Gastroesophageal sphincter (tissue), 4 donors: Measurements from ENCODE around the gene NAA60. TPM values are rescaled to one million over a fixed set of nuclear protein-coding genes. Genes with fewer than 3 reads are reported as not detected.

Source experiments
- ATAC-seq: fragments of 150-250 bp; one replicate; pipeline ENCODE4 v1.9.1; 2016; ENCODE audit warnings: mild to moderate bottlenecking, moderate library complexity
- H3K27ac ChIP-seq, 4 donors: fragments of 200-600 bp; sonication (generic) in 3 of 4; 1 replicate in 3 of 4; 2 replicates in 1 of 4; pipeline ENCODE4 v1.5.1; 2016 to 2019
- H3K27me3 ChIP-seq: fragments of 200-600 bp; sonication (generic); one replicate; pipeline ENCODE4 v1.5.1; 2019
- H3K36me3 ChIP-seq, 2 donors: fragments of 200-600 bp; sonication (generic); one replicate each; pipeline ENCODE4 v1.5.1; 2019; ENCODE audit warnings: control low read depth in 1 of 2
- H3K4me1 ChIP-seq, 3 donors: fragments of 200-600 bp; sonication (generic); 1 replicate in 2 of 3; 2 replicates in 1 of 3; pipeline ENCODE4 v1.5.1; 2016 to 2019; ENCODE audit warnings: control low read depth in 2 of 3
- H3K4me3 ChIP-seq, 2 donors: fragments of 200-600 bp; sonication (generic); one replicate each; pipeline ENCODE4 v1.5.1; 2019; ENCODE audit warnings: mild to moderate bottlenecking in 1 of 2, moderate library complexity in 1 of 2
- H3K9me3 ChIP-seq, 3 donors: fragments of 200-600 bp; sonication (generic); one replicate each; pipeline ENCODE4 v1.5.1; 2017 to 2019; ENCODE audit warnings: control low read depth in 2 of 3
- EP300 ChIP-seq: sonication (generic); formaldehyde crosslinking; IDR thresholded peaks from one replicate; pipeline ENCODE4 v1.6.1; 2017; ENCODE audit warnings: antibody characterized with exemption, mild to moderate bottlenecking
- POLR2A ChIP-seq, 2 donors: fragments of 450-650 bp; IDR thresholded peaks; one replicate each; pipeline ENCODE4 v1.6.1; 2017; ENCODE audit warnings: antibody characterized with exemption in 2 of 2, mild to moderate bottlenecking in 2 of 2, moderate library complexity in 1 of 2
- POLR2AphosphoS5 ChIP-seq: sonication (generic); formaldehyde crosslinking; IDR thresholded peaks from one replicate; pipeline ENCODE4 v1.6.1; 2017; ENCODE audit warnings: antibody characterized with exemption
- WGBS, 2 donors: methylation state at CpG; one replicate each; pipeline ENCODE4 v1.1.5; 2018; ENCODE audit warnings: low coverage in 1 of 2; 5-methylcytosine and 5-hydroxymethylcytosine counted together
- total RNA-seq, 4 donors: library from RNA; depleted of rRNA; stranded (reverse); fragments of >200 nt; gene quantifications; one replicate each; pipeline ENCODE4 v1.1.0, GENCODE V29; 2016
- TF ChIP-seq, protein P1 (sequence below), 4 experiments: fragments of 200-600 bp in 2 of 4; fragments of 450-650 bp in 2 of 4; sonication (generic) in 1 of 4; IDR thresholded peaks; one replicate each; pipeline ENCODE4 v1.5.1; 2017 to 2019; ENCODE audit warnings: antibody characterized with exemption in 4 of 4, mild to moderate bottlenecking in 2 of 4, moderate library complexity in 2 of 4

NAA60 gene
- total RNA-seq, 4 donors from 2014 or later = 18.6 to 35.1 (median 28.5) TPM

DNA sequence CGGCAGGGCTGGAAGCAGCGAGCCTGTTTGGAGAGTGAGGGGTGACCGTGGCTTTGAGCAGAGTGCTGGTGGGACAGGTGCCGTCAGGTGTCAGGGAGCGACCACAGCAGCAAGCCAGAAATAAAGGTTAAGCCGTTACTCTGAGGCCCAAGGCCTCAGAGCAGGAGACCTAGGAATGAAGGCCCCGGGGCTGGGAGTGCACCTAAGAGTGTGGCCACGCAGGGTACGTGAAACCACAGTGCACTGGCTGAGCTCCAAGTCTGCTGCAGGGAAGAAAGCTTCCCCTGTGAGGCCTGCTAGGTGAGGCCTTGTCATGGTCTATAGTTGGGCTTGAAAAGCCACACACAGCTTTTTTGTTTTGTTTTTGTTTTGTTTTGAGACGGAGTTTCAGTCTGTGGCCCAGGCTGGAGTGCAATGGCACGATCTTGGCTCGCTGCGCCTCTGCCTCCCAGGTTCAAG is 66.0 kb downstream of the NAA60 start:
- no peaks in the 10 kb centered on the region for H3K4me1 ChIP-seq
- H3K4me3 ChIP-seq = no peak overlapping the region
- no peak for ATAC-seq
- H3K9me3 ChIP-seq = no peaks in the 10 kb centered on the region
- peaks cover 0 to 100% of the 10 kb centered on the region in 2 donors for H3K36me3 ChIP-seq
- H3K27ac ChIP-seq = no peak overlapping the region
- no peaks in the 10 kb centered on the region for H3K27me3 ChIP-seq
- 87 to 100% methylated on average over 5 to 10 of the region's 13 CpGs for WGBS, 2 donors
- TF ChIP-seq, protein P1, sequence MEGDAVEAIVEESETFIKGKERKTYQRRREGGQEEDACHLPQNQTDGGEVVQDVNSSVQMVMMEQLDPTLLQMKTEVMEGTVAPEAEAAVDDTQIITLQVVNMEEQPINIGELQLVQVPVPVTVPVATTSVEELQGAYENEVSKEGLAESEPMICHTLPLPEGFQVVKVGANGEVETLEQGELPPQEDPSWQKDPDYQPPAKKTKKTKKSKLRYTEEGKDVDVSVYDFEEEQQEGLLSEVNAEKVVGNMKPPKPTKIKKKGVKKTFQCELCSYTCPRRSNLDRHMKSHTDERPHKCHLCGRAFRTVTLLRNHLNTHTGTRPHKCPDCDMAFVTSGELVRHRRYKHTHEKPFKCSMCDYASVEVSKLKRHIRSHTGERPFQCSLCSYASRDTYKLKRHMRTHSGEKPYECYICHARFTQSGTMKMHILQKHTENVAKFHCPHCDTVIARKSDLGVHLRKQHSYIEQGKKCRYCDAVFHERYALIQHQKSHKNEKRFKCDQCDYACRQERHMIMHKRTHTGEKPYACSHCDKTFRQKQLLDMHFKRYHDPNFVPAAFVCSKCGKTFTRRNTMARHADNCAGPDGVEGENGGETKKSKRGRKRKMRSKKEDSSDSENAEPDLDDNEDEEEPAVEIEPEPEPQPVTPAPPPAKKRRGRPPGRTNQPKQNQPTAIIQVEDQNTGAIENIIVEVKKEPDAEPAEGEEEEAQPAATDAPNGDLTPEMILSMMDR (IDR thresholded peaks at IDR 0.05) = no peak
- no peak for TF ChIP-seq POLR2AphosphoS5
- no peak for TF ChIP-seq POLR2A (IDR thresholded peaks at IDR 0.05)
- TF ChIP-seq EP300 = no peak

DNA sequence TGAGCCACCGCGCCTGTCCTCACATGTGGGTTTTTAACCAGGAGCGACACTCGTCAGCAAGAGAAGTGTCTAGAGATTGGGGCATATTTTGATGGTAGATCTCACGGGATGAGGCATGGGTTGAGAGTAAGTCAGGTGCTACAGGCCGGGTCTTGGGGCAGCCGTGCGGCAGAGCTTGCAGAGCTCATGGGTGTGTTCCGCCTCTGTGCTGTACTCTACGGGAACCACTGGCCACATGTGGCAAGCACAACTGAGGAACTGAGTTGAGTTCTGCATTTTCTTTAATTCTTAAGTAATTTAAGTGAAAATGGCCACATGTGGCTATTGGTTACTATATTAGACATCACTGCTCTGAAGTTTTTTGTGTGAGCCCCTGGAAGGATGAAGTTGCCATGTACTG is 66.9 kb downstream of the NAA60 start:
- WGBS, 2 donors = 87 to 95% methylated on average over 3 to 10 of the region's 10 CpGs
- Histone ChIP-seq H3K9me3 (no peaks in the 10 kb centered on the region), H3K27ac (no peak overlapping the region), H3K4me3 (no peak overlapping the region), H3K27me3 (no peaks in the 10 kb centered on the region), H3K4me1 (no peaks in the 10 kb centered on the region), H3K36me3 (peaks cover 0 to 100% of the 10 kb centered on the region in 2 donors)
- TF ChIP-seq, protein P1 (IDR thresholded peaks at IDR 0.05) = no peak
- TF ChIP-seq POLR2A (IDR thresholded peaks at IDR 0.05) = no peak
- no peak for TF ChIP-seq EP300
- TF ChIP-seq POLR2AphosphoS5 = no peak
- no peak for ATAC-seq

DNA sequence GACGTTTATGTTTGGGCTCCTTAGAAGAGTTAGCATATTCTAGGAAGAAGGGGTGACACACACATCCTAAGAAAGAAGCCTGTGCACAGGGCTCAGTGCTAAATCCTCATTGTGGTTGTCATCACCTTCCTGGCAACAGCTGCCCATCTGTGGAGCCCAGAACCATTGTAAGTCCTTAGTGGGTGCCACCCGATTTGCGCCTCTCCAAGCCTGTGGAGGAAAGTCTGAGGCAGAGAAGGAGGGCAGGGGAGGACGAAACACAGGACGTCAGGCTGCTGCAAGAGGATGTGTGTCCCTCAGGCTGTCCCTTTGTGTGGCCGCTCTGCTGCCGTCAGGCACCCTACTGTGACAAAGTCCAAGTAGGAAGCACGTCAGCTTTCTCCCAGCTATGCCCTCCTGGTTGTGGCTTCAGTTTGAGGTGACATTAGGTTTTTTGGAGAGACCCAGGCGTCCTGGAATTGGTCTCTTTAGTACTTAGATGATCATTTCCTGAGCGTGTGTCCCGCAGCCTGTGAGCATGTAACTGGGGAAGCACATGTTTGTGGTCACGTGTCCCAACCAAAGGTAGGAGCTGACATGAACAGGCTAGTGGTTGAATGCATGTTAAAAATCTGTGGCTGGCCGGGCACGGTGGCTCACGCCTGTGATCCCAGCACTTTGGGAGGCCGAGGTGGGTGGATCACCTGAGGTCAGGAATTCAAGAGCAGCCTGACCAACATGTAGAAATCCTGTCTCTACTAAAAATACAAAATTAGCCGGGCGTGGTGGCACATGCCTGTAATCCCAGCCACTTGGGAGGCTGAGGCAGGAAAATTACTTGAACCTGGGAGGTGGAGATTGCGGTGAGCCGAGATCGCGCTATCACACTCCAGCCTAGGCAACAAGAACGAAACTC is 68.1 kb downstream of the NAA60 start:
- H3K9me3 ChIP-seq = no peaks in the 10 kb centered on the region
- no peaks in the 10 kb centered on the region for H3K27me3 ChIP-seq
- no peak overlapping the region for H3K27ac ChIP-seq
- no peaks in the 10 kb centered on the region for H3K4me1 ChIP-seq
- no peak for TF ChIP-seq EP300
- TF ChIP-seq POLR2AphosphoS5 = no peak
- TF ChIP-seq POLR2A (IDR thresholded peaks at IDR 0.05) = no peak
- TF ChIP-seq, protein P1 (IDR thresholded peaks at IDR 0.05) = no peak
- H3K4me3 ChIP-seq = no peak overlapping the region
- no peak for ATAC-seq
- WGBS, 2 donors = 80 to 83% methylated on average over 3 to 12 of the region's 23 CpGs
- peaks cover 0 to 100% of the 10 kb centered on the region in 2 donors for H3K36me3 ChIP-seq

DNA sequence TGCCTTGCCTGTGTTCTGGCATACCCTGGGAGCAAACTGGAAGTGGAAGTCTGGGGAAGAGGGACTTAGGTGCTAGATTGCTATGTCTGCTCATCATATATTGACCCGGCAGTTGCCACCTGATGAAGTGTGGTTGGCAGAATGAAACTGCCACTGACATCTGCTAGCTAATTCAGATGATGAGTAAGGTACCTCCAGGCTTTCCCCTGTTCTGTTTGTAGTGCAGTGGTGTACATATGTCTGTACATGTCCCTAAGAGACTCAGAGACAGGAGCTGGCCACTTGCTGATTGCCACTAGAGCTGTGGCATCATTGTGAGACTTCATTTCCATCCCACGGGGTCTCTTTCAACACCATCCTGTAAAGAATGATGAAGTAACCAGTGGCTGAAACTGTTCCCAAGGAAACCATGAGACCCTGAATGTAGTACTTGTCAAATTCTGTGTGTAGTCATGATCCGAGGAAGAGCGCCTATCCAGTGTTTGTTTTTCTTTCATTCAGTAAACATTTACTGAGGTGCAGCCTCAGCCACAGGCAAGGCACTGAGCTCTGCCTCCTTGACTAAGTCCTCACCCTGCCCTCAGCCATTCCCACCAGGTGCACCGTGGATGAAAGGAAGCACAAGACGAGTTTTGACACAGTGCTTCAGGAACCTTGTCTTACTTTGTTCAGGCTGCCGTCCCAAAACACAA is 70.6 kb downstream of the NAA60 start:
- peaks cover 0 to 97% of the 10 kb centered on the region in 2 donors for H3K36me3 ChIP-seq
- TF ChIP-seq EP300 = no peak
- no peak for TF ChIP-seq POLR2A (IDR thresholded peaks at IDR 0.05)
- TF ChIP-seq, protein P1 (IDR thresholded peaks at IDR 0.05) = no peak
- TF ChIP-seq POLR2AphosphoS5 = no peak
- H3K4me3 ChIP-seq = no peak overlapping the region
- H3K9me3 ChIP-seq = no peaks in the 10 kb centered on the region
- whole genome bisulfite sequencing, 2 donors = 53 to 91% methylated on average over 3 to 6 of the region's 7 CpGs
- no peaks in the 10 kb centered on the region for H3K4me1 ChIP-seq
- no peaks in the 10 kb centered on the region for H3K27me3 ChIP-seq
- H3K27ac ChIP-seq = no peak overlapping the region
- ATAC-seq = no peak
